GF-D8 (cell line): ENCODE results near the gene RHD.
"Not testable (repeated sequence)": the region's sequence is repeated elsewhere in the genome, so short reads cannot be mapped to it uniquely, and the experiment has no call there.

Source experiments
- DNase-seq: peaks from one replicate; lab custom pipeline; 2025; lab: John Stamatoyannopoulos, UW

RHD gene

DNA sequence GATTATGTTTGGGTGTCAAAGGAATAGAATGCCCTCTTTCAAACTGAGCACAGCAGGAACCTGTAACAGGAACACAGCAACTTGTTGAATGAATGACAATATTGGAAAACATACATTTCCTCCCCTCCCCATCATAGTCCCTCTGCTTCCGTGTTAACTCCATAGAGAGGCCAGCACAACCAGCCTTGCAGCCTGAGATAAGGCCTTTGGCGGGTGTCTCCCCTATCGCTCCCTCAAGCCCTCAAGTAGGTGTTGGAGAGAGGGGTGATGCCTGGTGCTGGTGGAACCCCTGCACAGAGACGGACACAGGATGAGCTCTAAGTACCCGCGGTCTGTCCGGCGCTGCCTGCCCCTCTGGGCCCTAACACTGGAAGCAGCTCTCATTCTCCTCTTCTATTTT, at the start of gene RHD:
Gene RHD (plus strand): TSS at position 272 of the 400 bp plus-strand sequence. CDS start 39 bp downstream, at position 311.
- DNase-seq, result not testable (repeated sequence)

DNA sequence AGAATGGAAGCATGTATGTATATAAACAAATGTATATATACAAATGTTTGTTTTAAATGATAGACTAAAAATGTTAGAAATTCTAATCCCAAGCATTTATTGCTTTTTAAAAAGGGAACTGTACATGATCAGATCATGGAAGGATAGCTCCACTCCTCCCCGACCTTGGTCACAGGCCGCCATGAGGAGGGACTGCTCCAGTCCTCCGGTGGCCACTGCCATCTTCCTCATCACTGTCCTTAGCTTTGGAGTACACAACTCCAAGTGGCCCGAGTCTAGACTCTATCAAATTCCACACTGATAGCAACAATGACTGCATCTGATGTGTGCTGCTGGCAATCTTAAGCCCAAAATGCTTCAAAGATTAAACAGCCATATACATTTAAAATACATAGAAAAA, 49.7 kb upstream of the RHD start:
- no peak for DNase-seq

DNA sequence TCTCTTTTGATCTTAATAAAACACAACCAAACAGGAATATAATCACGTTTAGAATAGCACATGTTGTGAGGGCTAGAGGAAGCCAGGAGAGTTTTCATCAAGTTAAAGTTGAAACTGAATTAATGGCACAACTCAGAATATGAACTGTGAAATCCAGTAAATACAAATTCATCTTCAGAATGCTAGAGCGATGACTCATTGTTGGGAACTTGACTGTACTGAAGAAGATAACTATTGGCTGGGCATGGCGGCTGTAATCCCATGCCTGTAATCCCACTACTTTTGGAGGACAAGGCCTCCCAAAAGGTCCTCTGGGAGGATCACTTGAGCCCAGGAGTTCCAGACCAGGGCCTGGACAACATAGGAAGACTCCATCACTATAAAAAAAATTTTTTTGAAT, 48.8 kb upstream of the RHD start:
- DNase-seq, result no peak

DNA sequence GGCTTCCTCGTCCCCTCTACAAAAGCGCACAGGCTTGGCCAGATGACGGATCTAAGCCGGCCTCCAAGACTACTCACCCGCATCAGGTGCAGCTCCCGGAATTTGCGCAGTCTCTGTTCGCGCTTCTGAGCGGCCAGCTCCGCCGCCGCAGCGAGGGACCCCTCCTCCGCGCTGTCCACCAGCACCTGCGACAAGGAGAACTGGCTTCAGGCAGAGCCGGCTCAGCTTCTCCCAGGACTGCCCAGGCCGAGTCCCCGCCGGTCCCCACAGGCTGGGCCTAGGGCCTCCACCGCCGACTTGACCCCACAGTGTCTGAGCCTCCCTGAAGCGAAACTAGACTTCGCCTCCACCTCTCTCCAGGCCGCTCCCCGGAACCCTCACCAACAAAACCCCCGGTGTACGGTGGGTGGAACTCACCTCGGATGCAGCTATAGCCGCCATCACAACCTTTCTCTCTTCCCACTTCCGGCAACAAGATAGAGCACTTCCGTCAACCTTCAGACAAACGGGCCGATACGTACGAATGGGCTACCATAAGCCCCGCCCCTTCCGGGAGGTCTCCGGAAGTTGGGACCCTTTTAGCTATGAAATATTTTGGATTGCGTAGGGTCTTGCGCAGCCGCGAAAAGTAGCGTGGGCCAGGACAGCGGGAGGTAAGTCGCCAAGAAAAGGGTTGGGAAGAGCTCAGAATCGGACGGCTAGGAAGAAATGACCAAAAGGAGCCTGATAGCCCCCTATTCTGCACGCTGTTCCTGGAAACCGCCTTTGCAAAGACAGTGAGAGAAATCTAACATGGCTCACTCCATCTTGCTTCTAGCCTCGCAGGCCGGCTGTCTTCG, 40.1 kb upstream of the RHD start, which contains the start of gene SYF2:
Gene SYF2 (minus strand): TSS at position 476 of the 839 bp plus-strand sequence. CDS start 35 bp downstream, at position 441.
- peak; percentile 75 for DNase-seq

DNA sequence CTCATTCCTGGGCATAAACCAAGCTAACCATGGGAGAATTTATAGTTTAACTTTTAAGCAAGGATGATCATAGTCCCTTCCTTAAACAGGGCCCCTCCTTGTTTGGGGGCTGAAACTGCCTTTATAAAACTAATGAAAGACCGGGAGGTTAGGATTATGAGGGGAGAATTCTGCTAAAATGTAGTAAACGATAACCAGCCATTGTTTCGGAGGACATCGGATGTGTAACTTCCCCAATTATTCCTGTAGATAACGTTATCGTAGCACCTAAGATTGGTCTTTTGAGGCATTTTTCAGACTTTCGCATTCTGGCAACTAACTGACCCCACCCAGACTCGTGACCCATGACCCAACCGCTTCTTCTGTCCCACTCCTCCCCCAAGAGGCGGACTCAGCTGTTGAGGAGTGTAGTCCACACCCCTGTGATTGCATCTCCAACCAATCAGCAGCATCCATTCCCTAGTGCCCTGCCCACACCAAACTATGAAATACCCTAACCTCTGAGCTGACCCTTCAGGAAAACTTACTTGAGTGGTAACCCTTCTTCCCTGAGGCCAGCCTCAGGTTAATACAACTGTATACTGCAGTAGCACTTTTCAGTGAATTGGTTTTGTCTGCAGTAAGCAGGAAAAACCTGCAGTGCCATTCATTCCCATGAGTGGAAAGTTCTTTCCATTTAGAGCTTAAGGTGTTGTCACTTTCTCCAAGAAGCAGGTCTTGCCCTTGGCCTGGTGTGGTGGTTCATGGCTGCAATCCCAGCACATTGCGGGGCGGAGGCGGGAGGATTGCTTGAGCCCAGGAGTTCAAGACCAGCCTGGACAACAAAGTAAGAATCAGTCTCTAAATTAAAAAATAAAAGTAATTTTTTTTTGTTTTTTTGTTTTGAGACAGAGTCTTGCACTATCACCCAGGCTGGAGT, 39.2 kb upstream of the RHD start:
- peak; percentile 78 for DNase-seq

DNA sequence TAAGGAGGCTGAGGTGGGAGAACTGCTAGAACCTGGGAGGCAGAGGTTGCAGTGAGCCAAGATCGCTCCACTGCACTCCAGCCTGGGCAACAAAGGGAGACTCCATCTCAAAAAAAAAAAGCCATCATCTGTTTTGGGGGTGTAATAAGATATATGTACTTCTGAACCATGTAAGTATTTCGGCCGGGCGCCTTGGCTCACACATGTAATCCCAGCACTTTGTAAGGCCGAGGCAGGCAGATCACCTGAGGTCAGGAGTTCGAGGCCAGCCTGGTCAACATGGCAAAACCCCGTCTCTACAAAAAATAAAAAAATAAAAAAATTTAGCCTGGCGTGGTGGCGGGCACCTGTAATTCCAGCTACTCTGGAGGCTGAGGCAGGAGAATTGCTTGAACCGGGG, 36.9 kb upstream of the RHD start:
- DNase-seq, result not testable (repeated sequence)

DNA sequence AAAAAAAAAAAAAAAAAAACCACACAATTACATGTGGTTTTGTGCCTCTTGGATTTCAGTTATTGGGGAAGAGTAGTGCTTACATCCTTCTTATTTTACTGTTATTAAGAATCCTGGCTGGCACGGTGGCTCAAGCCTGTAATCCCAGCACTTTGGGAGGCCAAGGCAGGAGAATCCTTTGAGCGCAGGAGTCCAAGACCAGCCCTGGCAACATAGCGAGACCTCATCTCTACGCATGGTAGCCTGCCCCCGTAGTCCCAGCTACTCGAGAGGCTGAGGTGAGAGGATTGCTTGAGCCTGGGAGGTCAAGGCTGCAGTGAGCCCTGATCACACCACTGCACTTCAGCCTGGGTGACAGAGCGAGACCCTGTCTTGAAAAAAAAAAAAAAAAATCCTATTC, 36.0 kb upstream of the RHD start:
- DNase-seq, result not testable (repeated sequence)

DNA sequence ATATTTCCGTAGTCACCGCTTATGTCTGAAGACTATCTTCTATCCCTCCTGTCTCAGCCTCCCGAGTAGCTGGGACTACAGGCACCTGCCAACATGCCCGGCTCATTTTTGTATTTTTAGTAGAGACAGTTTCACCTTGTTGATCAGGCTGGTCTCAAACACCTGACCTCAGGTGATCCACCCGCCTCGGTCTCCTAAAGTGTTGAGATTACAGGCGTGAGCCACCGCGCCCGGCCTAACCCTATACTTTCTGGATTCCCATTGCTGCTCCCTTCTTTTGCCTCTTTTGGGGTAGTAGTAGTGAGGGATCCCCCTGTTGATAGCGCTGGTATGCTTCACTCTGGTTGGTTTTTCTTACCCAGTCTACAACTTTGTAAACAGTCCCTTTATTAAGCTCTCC, 34.3 kb upstream of the RHD start:
- DNase-seq, result no peak

DNA sequence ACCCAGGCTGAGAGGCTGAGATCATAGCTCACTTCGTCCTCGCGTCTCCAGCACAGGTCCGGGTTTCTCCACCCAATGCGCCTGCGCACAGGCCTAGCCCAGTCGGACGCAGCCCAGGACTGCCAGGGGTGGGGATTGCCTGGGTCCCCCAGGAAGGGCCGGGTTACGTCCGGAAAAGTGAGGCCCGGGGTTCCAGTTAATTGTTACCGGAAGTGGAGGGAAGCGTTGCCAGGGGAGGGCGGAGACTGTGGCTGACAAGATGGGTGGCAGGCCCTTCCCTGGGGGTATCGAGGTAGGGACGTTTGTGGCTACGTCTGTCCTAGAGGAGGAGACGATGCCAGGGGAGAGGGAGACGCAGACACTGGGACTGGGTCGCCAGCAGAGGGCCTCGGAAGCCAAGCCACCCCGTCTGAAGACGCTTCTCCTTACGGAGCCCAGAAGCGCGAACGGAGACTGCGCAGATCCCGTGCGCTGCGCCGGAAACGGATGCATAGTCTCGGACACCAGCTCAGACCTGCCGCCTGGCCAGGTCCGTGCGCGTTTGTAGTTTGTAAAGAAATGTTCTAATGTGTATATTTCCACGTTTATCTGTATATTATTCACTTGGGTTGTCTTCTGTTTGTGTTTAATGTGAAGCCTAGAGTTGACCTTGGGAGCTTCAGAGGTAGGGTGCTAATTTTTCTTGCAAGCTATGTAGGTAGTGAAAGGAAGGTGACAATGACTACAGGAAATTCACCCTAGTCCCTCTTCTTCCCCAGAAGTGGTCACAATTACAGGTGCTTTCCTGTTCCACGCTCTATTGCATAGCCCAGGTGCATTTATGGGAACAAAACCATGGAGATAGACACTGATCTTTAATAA, 32.4 kb upstream of the RHD start:
- DNase-seq, result peak; percentile 96

DNA sequence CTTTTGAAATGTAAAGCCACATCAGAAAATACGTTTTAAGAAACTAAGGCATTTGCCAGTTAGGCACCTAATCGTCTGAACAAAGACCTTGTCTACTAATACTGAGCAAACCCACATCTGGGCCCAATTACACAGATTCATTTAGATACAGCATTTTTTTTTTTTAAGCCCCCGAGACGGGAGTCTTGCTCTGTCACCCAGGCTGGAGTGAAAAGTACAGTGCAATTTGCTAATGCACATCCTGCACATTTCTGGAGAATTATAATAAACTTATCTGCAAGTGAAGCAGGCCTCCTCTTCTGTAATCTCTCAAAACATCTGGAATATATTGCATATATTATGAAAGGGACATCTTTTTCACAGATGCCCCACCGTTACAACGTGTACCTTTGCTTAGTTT, 28.4 kb upstream of the RHD start:
- DNase-seq, result no peak

DNA sequence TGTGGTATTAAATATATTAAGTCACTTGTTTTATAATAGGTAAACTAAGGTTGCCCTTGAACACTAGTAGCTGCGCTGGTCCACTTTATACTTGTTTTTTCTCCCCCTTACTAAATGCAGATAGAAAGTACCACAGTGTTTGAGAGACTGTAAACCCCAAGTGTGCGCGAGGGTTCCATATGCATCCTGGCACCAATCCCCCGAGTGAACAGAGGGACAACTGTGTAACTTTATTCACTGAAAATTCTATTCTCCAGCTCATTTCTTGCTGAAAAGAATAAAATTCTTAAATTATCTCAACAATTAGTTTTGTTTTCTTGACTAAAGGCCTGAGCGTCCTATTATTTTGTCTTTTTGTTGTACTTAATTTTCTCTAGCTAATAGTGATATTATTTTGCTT, 26.9 kb upstream of the RHD start:
- DNase-seq, result no peak

DNA sequence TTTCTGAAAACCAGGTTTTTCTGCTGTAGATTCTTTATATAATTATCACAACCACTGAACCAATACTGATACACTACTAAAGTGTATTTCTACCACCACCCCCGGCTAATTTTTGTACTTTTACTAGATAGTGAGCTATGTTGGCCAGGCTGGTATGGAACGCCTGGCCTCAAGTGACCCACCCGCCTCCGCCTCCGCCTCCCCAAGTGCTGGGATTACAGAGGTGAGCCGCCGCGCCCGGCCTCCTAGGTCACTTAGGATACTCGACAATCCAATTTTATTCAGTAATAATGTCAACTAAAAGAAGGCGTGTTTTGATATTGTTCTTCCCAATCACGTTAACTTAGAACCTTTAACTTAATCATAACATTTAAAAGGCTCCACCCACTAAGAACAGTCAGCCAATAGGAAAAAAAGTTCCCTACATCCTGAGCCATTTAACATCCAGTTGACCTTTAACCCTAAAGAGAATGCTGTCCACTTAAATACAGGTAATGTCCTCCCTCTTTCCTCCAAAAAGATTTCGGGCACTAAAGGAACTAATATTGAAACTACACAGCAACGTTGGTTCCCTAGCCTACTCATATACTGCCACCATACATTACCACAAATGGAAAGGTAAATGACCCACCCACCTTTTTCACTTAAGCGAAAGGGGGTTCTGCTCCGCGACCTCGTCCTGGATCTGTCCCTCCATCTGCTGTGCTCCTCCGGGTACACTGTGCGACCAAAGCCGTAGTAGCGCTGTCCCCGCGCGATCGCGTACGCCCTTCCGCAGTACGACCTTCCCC, 26.3 kb upstream of the RHD start:
- DNase-seq, result no peak

DNA sequence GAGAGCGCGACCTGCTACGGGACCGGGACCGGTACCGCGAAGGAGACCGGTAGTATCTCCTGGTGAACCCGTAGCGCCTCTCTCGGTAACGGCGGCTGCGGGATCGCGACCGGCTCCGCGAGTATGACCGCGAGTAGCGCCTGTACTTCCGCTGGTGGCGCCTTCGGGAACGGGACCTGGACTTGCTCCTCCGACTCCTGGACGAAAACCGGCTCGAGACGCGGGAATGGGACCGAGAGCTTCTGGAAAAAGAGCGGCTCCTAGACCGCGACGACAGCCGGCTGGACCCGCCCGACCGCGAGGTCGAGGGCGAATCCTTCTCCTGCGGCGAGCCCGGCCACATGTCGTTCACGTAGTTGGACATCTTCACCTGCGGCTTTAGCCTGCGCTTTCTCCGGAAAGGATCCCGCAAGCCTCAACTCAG, 25.7 kb upstream of the RHD start:
- no peak for DNase-seq

DNA sequence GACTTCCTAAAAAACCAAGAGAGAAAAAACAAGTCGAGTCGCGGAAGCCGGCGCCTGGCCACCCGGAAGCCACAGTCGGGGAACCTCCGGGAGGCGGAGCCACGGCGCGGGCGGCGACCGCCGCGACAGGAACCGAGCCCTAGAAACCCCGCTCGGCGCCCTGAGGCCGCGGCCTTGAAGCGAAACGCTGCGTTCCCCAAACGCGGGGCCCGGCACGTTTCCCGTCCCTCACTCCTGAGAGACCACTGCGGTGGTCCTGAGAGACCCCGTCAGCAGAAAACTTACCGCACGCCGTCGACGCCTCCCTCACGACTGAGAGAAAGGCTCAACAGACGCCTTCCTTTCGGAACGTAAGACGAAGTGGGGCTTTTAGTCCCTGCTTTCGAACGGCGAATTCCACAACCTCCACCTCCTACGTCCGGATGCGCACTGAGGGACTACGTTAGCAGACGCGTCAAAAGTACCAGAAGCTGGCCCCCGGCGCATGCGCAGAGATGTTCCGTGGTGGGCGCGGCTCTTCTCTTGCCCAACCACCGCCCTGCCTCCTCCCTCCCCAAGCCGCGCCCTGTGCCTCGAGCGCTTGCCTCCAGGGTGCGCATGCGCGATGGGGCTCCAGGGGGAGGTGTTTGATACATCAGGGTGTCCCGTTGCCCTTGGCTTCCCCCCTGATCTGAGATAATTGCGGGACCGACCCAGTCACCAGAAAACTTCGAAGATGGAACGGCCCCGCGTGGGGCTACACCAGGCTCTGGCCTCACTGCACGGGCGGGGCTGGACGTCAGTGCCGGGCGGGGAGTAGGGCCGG, 25.1 kb upstream of the RHD start, which contains the start of gene RSRP1:
Gene RSRP1 (minus strand): TSS at position 431 of the 805 bp plus-strand sequence. CDS start 491 bp downstream, outside the sequence.
- peak; percentile 89 for DNase-seq

DNA sequence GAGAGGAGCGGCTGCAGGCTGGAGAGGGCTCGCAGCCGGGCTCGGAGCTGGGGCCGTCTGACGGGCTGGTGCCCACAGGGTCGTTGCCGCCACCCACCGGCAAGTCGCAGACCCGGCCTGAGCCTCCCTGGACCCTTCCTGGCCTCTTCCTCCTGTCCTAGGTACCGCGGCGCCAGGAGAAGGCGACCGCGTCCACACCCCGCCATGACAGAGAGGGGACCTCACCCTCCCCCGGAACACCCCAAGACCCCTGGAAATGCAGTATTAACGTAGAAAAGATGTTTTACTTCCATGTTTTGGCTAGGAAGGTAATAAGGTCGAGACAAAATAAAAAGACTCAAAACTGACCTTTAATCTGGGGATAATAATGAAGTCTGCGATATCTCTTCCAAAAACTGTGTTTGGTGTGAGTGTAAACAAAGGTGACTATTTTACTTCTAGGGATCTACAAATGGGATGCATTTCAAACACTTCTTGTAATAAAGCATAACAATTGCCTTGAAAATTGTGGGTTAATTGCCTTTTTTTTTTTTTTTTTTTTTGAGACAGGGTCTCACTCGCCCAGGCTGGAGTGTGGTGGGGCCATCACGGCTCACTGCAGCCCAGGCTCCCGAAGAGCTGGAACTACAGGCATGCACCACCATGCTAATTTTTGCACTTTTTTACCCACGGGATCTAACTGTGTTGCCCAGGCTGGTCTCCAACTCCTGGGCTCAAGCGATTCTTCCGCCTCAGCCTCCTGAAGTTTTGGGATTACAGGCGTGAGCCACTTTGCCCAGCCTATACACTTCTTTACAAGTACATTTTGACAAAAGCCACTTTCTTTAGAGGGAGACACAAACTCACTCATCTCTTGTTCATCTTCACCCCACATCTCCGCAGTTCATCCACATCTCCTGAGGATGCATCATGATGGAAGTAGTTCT, 24.2 kb upstream of the RHD start:
- DNase-seq, result peak; percentile 66

DNA sequence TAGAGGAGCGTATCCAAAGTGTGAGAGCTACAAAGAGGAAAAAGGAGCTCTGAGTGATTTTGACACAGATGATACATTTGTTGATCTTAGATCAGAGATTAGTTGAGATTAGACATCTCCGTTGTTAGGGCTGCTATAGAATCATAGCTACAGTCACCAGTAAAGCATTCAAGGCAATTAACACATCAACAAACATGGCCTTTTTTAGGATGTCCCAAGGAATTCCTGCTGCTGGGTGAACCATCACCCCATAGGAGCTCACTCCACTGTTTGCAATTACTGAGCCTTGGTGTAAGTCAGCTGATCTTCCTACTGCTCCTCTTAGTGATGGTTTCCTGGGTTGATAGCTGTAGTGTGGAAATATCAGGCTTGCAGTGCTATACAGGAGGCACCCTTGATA, 18.4 kb upstream of the RHD start:
- no peak for DNase-seq

DNA sequence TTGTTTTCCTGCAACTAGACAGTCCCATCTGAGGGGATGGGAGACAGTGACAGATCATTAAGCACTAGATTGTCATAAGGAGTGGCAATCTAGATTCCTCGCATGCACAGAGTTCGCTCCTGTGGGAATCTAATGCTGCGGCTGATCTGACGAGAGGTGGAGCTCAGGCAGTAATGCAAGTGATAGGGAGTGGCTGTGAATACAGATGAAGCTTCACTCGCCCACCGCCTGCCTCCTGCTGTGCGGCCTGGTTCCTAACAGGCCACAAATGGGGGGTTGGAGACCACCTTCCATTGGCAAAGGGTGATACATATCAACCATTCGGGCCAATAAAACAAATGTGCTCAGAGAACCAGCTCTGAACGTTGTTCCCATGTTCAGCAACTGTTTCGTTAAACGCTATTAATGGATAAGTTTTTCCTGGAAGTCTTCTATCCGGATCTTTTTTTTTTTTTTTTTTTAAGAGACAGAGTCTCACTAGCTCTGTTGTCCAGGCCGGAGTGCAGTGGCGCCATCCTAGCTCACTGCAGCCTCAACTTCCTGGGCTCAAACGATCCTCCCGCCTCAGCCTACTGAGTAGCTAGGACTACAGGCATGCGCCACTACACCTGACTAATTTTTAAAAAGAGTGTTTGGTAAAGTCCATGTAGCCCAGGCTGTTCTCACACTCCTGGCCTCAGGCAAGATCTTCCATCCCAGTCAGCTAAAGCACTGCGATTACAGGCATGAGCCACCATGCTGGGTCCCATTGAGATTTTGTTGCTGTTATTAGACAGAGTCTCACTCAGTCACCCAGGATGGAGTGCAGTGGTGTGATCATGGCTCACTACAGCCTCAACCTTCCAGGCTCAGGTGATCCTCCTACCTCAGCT, 16.4 kb upstream of the RHD start:
- no peak for DNase-seq

DNA sequence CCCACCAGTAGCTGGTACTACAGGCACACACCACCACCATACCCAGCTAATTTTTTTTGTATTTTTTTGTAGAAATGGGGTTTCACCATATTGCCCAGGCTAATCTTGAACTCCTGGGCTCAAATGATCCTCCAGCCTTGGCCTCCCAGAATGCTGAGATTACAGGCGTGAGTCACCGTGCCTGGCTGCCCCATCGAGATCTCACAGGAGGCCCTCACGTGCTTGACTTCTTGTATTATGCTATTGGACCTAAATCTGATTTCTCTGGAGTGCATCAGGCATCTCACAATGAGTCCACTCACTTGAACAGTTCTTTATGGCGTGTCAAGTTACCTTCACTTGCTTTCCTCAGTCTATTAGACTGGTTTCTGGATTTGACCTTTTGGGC, 15.7 kb upstream of the RHD start:
- no peak for DNase-seq
